ENCODE data around the gene CPNE7. TPM values are rescaled to one million over a fixed set of nuclear protein-coding genes. Genes with fewer than 3 reads are reported as not detected.
A peak's percentile ranks its signal among the peaks of the same experiment; 100 is the strongest.

Gene CPNE7
- total and polyA plus RNA-seq, 2 of the 13 experiments (the other 11 are each of a cell fraction or from before 2014, with no cell fraction given): 0.59 TPM; not detected in 1

GRCh38 chr16:89586218-89586617 is 10.7 kb downstream of the CPNE7 start (continued):
- TF ChIP-seq ARID5B (CRISPR knock-in tag; IDR thresholded peaks at IDR 0.05) (no peak), KMT2B (CRISPR knock-in tag; IDR thresholded peaks at IDR 0.05) (no peak), DRAP1 (CRISPR knock-in tag; IDR thresholded peaks at IDR 0.05) (no peak), SAFB2 (CRISPR knock-in tag; IDR thresholded peaks at IDR 0.05; ENCODE audit: borderline replicate concordance, low read depth) (no peak), SMC3 (IDR thresholded peaks at IDR 0.05; ENCODE audit: low read length) (no peak), SP2 (CRISPR knock-in tag; IDR thresholded peaks at IDR 0.05) (no peak), TEAD3 (CRISPR knock-in tag; optimal IDR thresholded peaks at IDR 0.05; ENCODE audit: borderline replicate concordance) (peak; percentile 23)

DNA sequence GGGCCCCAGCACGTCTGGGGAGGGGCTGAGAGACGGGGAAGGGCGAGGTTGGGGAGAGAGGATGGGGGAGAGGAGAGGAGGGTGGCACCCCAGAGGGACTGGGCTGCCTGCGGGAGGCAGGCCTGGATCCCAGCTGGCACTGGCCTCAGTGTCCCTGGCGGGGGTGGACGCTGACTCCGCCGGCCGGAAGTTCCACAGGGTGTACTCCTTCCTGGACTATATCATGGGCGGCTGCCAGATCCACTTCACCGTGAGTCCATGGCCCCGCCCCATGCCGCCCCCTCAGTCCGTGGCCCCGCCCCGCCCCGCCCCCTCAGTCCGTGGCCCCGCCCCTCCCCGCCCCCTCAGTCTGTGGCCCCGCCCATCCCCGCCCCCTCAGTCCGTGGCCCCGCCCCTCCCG is 11.3 kb downstream of the CPNE7 start:
- H3K27ac ChIP-seq (ENCODE audit: extremely low read length, insufficient read depth, low read length): no peak overlapping the region
- no peak overlapping the region for H3K9ac ChIP-seq (ENCODE audit: insufficient read depth, low read depth, low read length)
- H3K4me1 ChIP-seq (ENCODE audit: insufficient read depth, low read length): peaks cover 50% of the 10 kb centered on the region
- intact Hi-C loops (cut with micrococcal nuclease; ENCODE audit: unreplicated experiment): no loop called here
- FAIRE-seq (no peak), ATAC-seq (no peak; the same call in 2 of the 3 replicates), DNase-seq (ENCODE audit: low spot score) (no peak)
- peak overlapping the region; percentile 33; the same call in 1 of the 2 replicates for H3K4me2 ChIP-seq (ENCODE audit: low read depth, low read length)
- ChIA-PET POLR2A (no interaction called here), CTCF (ENCODE audit: low intra/inter-chr PET ratio, low total read pairs) (no interaction called here)
- no peak overlapping the region; a peak in 1 of 6 replicates for H3K4me3 ChIP-seq (replicated peaks in 1 of 3; ENCODE audit: insufficient read depth in 1 of 3, low read depth in 2 of 3, low read length in 3 of 3)
- peaks cover 0 to 37% of the 10 kb centered on the region in 2 experiments; a peak in 3 of 5 replicates for H3K27me3 ChIP-seq (ENCODE audit: control insufficient read depth in 1 of 2, insufficient read depth in 2 of 2, low read length in 2 of 2)
- no TSS peak for BruUV-seq (replicated peaks)
- H2AFZ ChIP-seq (ENCODE audit: low read length): no peak overlapping the region
- WGBS (ENCODE audit: low lambda C conversion rate): 23% methylated on average over 16 of the region's 25 CpGs
- in situ Hi-C loops (cut with HindIII; ENCODE audit: extremely low pct_ligation_motif_present, low pct_unique_long_range_greater_than_20kb): no loop called here
- no peaks in the 10 kb centered on the region for H4K20me1 ChIP-seq (ENCODE audit: insufficient read depth, low read length)
- no peaks in the 10 kb centered on the region for H3K9me3 ChIP-seq (ENCODE audit: low read length)
- no peaks in the 10 kb centered on the region for H3K79me2 ChIP-seq (ENCODE audit: insufficient read depth, low read length)
- no peaks in the 10 kb centered on the region for H3K36me3 ChIP-seq (replicated peaks in 1 of 2; ENCODE audit: control insufficient read depth in 1 of 2, insufficient read depth in 2 of 2, low read length in 2 of 2)
- TF ChIP-seq ZNF782 (CRISPR knock-in tag; IDR thresholded peaks at IDR 0.05; ENCODE audit: borderline replicate concordance): no peak
- peak; percentile 64 for TF ChIP-seq HNRNPK (IDR thresholded peaks at IDR 0.05; ENCODE audit: low read depth, low read length, poor library complexity, severe bottlenecking)
- TF ChIP-seq CENPX (CRISPR knock-in tag; IDR thresholded peaks at IDR 0.05): no peak
- TF ChIP-seq KDM2A (CRISPR knock-in tag; IDR thresholded peaks at IDR 0.05; ENCODE audit: borderline replicate concordance, low read depth): 0 out of 2 replicates have a peak, but pooled peaks have one; percentile 6
- TF ChIP-seq GABPB1 (CRISPR knock-in tag; IDR thresholded peaks at IDR 0.05): peak; percentile 42
- no peak for TF ChIP-seq SP1 (IDR thresholded peaks at IDR 0.05)
- TF ChIP-seq SP1 (CRISPR knock-in tag; IDR thresholded peaks at IDR 0.05): 0 out of 2 replicates have a peak, but pooled peaks have one; percentile 32
- TF ChIP-seq ZBTB43 (CRISPR knock-in tag; conservative IDR thresholded peaks at IDR 0.05): no peak
- TF ChIP-seq EP300 (IDR thresholded peaks at IDR 0.05; ENCODE audit: low read depth in 2 of 2, low read length in 2 of 2): no peak
- TF ChIP-seq EP300 (CRISPR knock-in tag; IDR thresholded peaks at IDR 0.05; ENCODE audit: borderline replicate concordance): no peak
- TF ChIP-seq ZBTB38 (CRISPR knock-in tag; IDR thresholded peaks at IDR 0.05): 0 out of 2 replicates have a peak, but pooled peaks have one; percentile 18

Data from HepG2 (cell line).